Central memory CD8-positive, alpha-beta T cell (primary cell): ENCODE measurements around the gene AAMDC.
"Not testable (repeated sequence)": the region's sequence is repeated elsewhere in the genome, so short reads cannot be mapped to it uniquely, and the experiment has no call there.

Experiments
- ATAC-seq: fragments of 150-1000 bp; cut with Tn5 transposase; replicated peaks from 2 replicates; pipeline ENCODE4 v1.10.0; 2022; ENCODE audit warnings: mild to moderate bottlenecking, moderate FRiP score, moderate number of reproducible peaks; ENCODE audit not compliant: poor library complexity, severe bottlenecking; ENCODE audit errors: extremely low read depth
- DNase-seq, 2 donors: peaks; one replicate each; pipeline ENCODE4 v3.0.0; 2021; ENCODE audit warnings: low spot score in 2 of 2
- H3K27ac Mint-ChIP-seq: one replicate; pipeline ENCODE4 v1.8.0; 2022; ENCODE audit warnings: low read depth, mild to moderate bottlenecking, moderate library complexity, mixed read lengths
- H3K27me3 Mint-ChIP-seq: one replicate; pipeline ENCODE4 v1.8.0; 2022; ENCODE audit warnings: mixed read lengths
- H3K36me3 Mint-ChIP-seq: one replicate; pipeline ENCODE4 v1.8.0; 2022; ENCODE audit warnings: mild to moderate bottlenecking, moderate library complexity, mixed read lengths; ENCODE audit not compliant: insufficient read depth
- H3K4me1 Mint-ChIP-seq: one replicate; pipeline ENCODE4 v1.8.0; 2022; ENCODE audit warnings: mixed read lengths
- H3K4me3 Mint-ChIP-seq: one replicate; pipeline ENCODE4 v1.8.0; 2022; ENCODE audit warnings: mild to moderate bottlenecking, moderate library complexity, mixed read lengths
- H3K9me3 Mint-ChIP-seq: one replicate; pipeline ENCODE4 v1.8.0; 2022; ENCODE audit warnings: mixed read lengths

Gene AAMDC

GRCh38 chr11:77799338-77799737 lies 21.6 kb upstream of the AAMDC start:
- DNase-seq (no peak), ATAC-seq (no peak)
- Mint-ChIP-seq H3K4me1 (peaks cover 66% of the 10 kb centered on the region), H3K27ac (peak overlapping the region; percentile 22), H3K4me3 (no peak overlapping the region), H3K27me3 (no peaks in the 10 kb centered on the region), H3K36me3 (peaks cover 5% of the 10 kb centered on the region), H3K9me3 (no peaks in the 10 kb centered on the region)

DNA sequence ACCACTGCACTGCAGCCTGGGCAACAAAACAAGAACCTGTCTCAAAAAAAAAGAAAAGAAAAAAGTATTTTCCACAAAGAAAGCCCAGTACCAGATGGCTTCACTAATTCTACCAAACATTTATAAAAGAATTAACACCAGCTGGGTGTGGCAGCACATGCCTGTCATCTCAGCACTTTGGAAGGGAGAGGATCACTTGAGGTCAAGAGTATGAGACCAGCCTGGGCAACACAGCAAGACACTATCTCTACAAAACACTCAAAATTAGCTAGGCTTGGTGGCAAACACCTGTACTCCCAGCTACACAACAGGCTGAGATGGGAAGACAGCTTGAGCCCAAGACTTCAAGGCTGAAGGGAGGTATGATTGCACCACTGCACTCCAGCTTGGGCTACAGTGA lies 20.5 kb upstream of the AAMDC start:
- H3K9me3 Mint-ChIP-seq = no peaks in the 10 kb centered on the region
- DNase-seq (no peak), ATAC-seq (no peak)
- H3K36me3 Mint-ChIP-seq = peaks cover 7% of the 10 kb centered on the region
- peak overlapping the region; percentile 39 for H3K27ac Mint-ChIP-seq
- H3K4me3 Mint-ChIP-seq = no peak overlapping the region
- H3K27me3 Mint-ChIP-seq = no peaks in the 10 kb centered on the region
- H3K4me1 Mint-ChIP-seq = peaks cover 59% of the 10 kb centered on the region

DNA sequence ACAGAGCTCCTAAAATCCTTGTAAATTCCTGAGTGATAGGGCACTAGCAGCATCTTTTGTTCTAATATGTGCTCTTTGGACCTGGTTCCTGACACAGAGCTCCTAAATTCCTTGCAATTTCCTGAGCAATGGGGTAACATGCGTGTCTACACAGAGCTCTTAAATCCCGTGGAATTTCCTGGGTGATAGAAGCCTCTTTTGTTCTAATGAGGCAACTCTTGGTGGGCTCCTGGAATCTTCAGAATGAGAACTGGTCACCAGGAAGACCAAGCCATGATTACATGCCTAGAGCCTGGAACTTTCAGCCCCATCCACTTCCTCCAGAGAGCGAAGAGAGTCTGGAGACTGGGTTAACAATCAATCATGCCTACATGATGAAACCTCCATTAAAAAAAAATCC lies 19.5 kb upstream of the AAMDC start:
- peaks cover 58% of the 10 kb centered on the region for H3K4me1 Mint-ChIP-seq

GRCh38 chr11:77806415-77806814 lies 14.5 kb upstream of the AAMDC start:
- Mint-ChIP-seq H3K4me1 (peaks cover 52% of the 10 kb centered on the region), H3K27me3 (no peaks in the 10 kb centered on the region), H3K36me3 (peaks cover 12% of the 10 kb centered on the region), H3K9me3 (no peaks in the 10 kb centered on the region), H3K4me3 (no peak overlapping the region), H3K27ac (peak overlapping the region; percentile 81)
- DNase-seq (no peak), ATAC-seq (no peak)

More for the DNA sequence above, 19.5 kb upstream of the AAMDC start:
- peaks cover 10% of the 10 kb centered on the region for H3K36me3 Mint-ChIP-seq
- ATAC-seq = no peak
- H3K9me3 Mint-ChIP-seq = no peaks in the 10 kb centered on the region
- H3K27me3 Mint-ChIP-seq = no peaks in the 10 kb centered on the region
- H3K4me3 Mint-ChIP-seq = no peak overlapping the region
- no peak for DNase-seq
- H3K27ac Mint-ChIP-seq = peak overlapping the region; percentile 39

GRCh38 chr11:77806993-77807392 lies 14.0 kb upstream of the AAMDC start:
- peaks cover 12% of the 10 kb centered on the region for H3K36me3 Mint-ChIP-seq
- H3K4me1 Mint-ChIP-seq = peaks cover 50% of the 10 kb centered on the region
- H3K27ac Mint-ChIP-seq = peak overlapping the region; percentile 81
- no peaks in the 10 kb centered on the region for H3K27me3 Mint-ChIP-seq
- DNase-seq (no peak), ATAC-seq (no peak)
- H3K9me3 Mint-ChIP-seq = no peaks in the 10 kb centered on the region
- no peak overlapping the region for H3K4me3 Mint-ChIP-seq

DNA sequence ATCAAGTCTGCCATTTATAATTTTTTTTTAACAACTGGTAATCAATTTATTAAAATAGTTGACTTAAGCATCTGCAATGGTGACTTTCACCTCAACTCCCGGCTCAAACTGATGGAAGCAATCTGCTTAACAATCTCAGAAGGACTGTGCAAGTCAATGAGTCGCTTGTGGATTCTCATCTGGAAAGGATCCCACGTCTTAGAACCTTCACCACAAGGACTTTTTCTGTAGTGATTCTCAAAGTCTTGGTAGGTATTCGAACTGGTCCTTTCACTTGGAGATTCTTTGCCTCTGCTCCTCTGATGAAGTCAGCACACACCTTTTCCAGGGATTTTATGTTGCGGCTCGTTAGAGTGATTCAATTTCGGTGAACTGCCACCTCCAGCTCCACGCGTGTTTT lies 7.7 kb upstream of the AAMDC start:
- H3K9me3 Mint-ChIP-seq = no peaks in the 10 kb centered on the region
- H3K4me3 Mint-ChIP-seq = no peak overlapping the region
- peaks cover 60% of the 10 kb centered on the region for H3K4me1 Mint-ChIP-seq
- peaks cover 18% of the 10 kb centered on the region for H3K36me3 Mint-ChIP-seq
- ATAC-seq = no peak
- H3K27me3 Mint-ChIP-seq = no peaks in the 10 kb centered on the region
- no peak overlapping the region for H3K27ac Mint-ChIP-seq
- no peak for DNase-seq

GRCh38 chr11:77814848-77815247 lies 6.1 kb upstream of the AAMDC start:
- Mint-ChIP-seq H3K4me3 (no peak overlapping the region), H3K9me3 (no peaks in the 10 kb centered on the region), H3K4me1 (peaks cover 65% of the 10 kb centered on the region), H3K27me3 (no peaks in the 10 kb centered on the region), H3K27ac (no peak overlapping the region), H3K36me3 (peaks cover 18% of the 10 kb centered on the region)
- ATAC-seq (no peak), DNase-seq (no peak)

DNA sequence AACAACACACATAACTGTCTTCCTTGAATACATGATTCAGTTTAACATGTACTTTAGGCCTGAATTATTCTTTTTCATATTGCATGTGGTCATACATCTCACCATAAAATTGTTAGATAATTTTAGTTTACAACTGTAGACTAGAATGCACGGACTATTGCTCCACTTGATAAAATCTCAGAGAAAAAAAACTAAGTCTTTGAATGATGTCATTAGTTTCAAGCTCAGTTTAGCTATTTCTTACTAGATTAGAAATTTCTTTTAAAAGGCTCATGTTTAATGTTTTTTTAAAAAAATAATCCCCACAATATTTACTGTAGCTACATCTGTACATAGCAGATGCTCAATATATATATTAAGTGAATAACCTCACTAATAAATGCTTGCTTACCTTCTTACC lies 5.5 kb upstream of the AAMDC start:
- peaks cover 20% of the 10 kb centered on the region for H3K36me3 Mint-ChIP-seq
- DNase-seq = no peak
- H3K27me3 Mint-ChIP-seq = no peaks in the 10 kb centered on the region
- no peak overlapping the region for H3K27ac Mint-ChIP-seq
- no peak overlapping the region for H3K4me3 Mint-ChIP-seq
- no peaks in the 10 kb centered on the region for H3K9me3 Mint-ChIP-seq
- ATAC-seq = no peak
- H3K4me1 Mint-ChIP-seq = peaks cover 59% of the 10 kb centered on the region

DNA sequence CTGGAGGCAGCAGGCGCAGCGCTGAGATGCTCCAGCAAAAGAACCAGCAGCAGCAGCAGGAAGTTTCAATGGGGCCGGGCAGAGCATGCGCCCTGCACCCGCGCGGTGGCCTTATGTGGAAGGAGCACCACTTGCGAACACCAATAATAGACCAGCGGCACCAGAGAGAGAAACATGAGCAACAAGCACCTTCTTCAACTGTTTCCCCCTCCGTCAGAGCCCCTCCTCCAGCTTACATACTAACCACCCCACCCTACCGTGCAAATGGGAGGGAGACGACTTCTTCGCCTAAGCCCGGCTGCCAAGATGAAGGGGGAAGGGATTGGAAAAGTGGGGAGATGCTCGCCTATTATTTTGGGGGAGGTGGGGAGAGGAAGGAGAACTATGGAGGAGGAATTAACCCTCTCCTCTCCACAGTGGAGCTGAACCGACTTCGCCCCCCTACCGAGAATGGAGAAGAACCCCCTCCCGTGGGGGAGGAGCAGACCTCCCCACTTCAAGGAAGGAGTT lies 1.5 kb upstream of the AAMDC start:
- DNase-seq (peak; percentile 71 to 74), ATAC-seq (peak; percentile 63)
- H3K4me3 Mint-ChIP-seq = peak overlapping the region; percentile 95
- H3K27ac Mint-ChIP-seq = peak overlapping the region; percentile 85
- peaks cover 9% of the 10 kb centered on the region for H3K36me3 Mint-ChIP-seq
- peaks cover 58% of the 10 kb centered on the region for H3K4me1 Mint-ChIP-seq
- no peaks in the 10 kb centered on the region for H3K9me3 Mint-ChIP-seq
- H3K27me3 Mint-ChIP-seq = no peaks in the 10 kb centered on the region

- Mint-ChIP-seq H3K9me3 (no peaks in the 10 kb centered on the region), H3K27ac (peak overlapping the region; percentile 85), H3K36me3 (peaks cover 7% of the 10 kb centered on the region), H3K27me3 (no peaks in the 10 kb centered on the region), H3K4me3 (peak overlapping the region; percentile 95), H3K4me1 (peaks cover 52% of the 10 kb centered on the region)
- peak; percentile 2 for ATAC-seq
- DNase-seq = peak; percentile 20 to 22
Observed at GRCh38 chr11:77819921-77820564, 901 bp upstream of the AAMDC start.

- peak overlapping the region; percentile 85 for H3K27ac Mint-ChIP-seq
- H3K36me3 Mint-ChIP-seq = peaks cover 7% of the 10 kb centered on the region
- H3K4me3 Mint-ChIP-seq = peak overlapping the region; percentile 95
- H3K9me3 Mint-ChIP-seq = no peaks in the 10 kb centered on the region
- ATAC-seq = no peak
- DNase-seq = no peak
- no peaks in the 10 kb centered on the region for H3K27me3 Mint-ChIP-seq
- H3K4me1 Mint-ChIP-seq = peaks cover 41% of the 10 kb centered on the region
Observed at GRCh38 chr11:77821349-77821851, 456 bp downstream of the AAMDC start.

DNA sequence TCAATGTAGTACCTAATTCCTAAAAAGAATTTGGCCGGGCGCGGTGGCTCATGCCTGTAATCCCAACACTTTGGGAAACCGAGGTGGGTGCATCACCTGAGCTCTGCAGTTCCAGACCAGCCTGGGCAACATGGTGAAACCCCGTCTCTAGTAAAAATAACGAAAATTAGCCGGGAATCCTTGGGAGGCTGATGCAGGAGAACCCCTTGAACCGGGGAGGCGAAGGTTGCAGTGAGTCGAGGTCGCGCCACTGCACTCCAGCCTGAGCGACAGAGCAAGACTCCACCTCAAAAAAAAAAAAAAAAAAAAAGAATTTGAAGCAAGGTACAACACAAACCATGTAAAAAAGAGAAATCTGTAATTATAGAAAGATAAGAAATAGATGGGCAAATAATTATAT lies 1.2 kb downstream of the AAMDC start:
- not testable (repeated sequence) for H3K4me3 Mint-ChIP-seq, DNase-seq, H3K27me3 Mint-ChIP-seq, ATAC-seq, H3K36me3 Mint-ChIP-seq, H3K9me3 Mint-ChIP-seq, H3K27ac Mint-ChIP-seq
- H3K4me1 Mint-ChIP-seq = peaks cover 34% of the 10 kb centered on the region

DNA sequence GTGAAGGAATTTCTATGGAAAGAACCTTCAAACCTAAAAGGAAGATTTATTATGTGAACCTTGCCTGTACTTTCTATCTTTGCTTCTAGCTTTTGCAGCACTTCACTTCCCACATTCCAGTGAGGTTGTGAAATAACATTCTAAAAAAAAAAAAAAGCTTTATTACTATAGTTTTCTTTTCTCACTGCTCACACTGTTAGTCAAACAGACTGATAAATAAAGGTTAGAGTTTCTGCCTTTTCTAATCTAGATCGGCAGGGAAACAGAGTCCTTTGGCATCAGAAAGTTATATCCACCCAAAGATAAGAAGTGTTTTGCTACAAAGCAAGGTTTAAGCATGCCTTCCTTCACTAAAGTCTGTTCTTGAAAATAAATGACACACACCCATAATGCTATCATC lies 2.8 kb downstream of the AAMDC start:
- no peaks in the 10 kb centered on the region for H3K27me3 Mint-ChIP-seq
- no peak overlapping the region for H3K4me3 Mint-ChIP-seq
- H3K9me3 Mint-ChIP-seq = no peaks in the 10 kb centered on the region
- H3K4me1 Mint-ChIP-seq = peaks cover 21% of the 10 kb centered on the region
- ATAC-seq = no peak
- DNase-seq = no peak
- no peak overlapping the region for H3K27ac Mint-ChIP-seq
- peaks cover 7% of the 10 kb centered on the region for H3K36me3 Mint-ChIP-seq
